SH-SY5Y (cell line): Measurements from ENCODE around the gene DST.

Experiments used
- GATA2 ChIP-seq: IDR thresholded peaks from 2 replicates; pipeline ENCODE4 v1.6.1; 2011; ENCODE audit warnings: mild to moderate bottlenecking, low read depth, low read length
- GATA3 ChIP-seq: IDR thresholded peaks from 2 replicates; pipeline ENCODE4 v1.6.1; 2011; ENCODE audit warnings: low read depth, mild to moderate bottlenecking, low read length, moderate library complexity

DNA sequence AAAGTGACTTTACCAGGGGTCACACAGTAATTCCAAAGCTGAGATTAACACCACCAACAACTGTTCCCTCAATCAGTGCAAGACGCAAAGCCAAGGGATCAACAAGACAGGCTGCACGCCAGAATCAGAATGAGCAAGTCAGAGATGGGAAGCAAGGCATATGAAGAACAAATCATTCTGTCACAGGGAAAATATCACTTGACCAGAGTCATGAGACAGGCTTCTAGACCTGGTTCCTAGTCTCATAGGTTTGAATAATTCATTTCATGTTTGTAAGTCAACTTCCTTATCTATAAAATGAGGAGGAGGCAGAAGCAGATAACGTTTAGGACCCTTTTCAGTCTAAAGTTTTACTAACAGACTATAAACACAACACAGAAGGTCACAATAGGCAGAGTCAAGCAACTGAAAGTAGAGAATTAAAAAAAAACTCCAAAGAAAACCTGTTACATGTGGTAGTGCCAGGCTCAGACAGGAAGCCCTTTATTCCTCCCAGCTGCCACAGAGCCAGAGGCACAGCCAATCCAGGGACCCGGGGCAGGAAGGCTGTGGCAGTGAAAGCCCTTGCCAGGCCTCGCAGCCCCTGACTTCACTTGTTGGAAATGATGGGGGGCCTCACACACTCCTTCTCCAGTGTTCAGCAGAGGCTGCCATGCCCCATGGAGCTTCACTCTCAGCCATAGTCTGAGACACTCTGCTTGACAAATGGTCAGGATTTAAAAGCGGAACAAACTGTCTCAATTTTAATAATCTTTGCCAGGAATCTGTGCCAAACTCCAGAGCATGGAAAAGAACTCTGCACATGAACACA, 29.2 kb upstream of the DST start:
- TF ChIP-seq GATA2 = no peak
- TF ChIP-seq GATA3 = no peak
